ENCODE measurements around the gene KRT17.

- TF ChIP-seq CTCF (optimal IDR thresholded peaks at IDR 0.05 in 1 of 3, IDR thresholded peaks at IDR 0.05 in 1 of 3, conservative IDR thresholded peaks at IDR 0.05 in 1 of 3; ENCODE audit: extremely low read depth in 1 of 3, insufficient read depth in 2 of 3, low read length in 3 of 3): no peak
- no peak for TF ChIP-seq EZH2 (IDR thresholded peaks at IDR 0.05; ENCODE audit: low read length)
Measured at GRCh38 chr17:41658846-41659245, 34.5 kb upstream of the KRT17 start.

All from keratinocyte (primary cell).